Suprapubic skin (tissue), 4 donors: Measurements from ENCODE around the gene EOGT. TPM values are rescaled to one million over a fixed set of nuclear protein-coding genes. Genes with fewer than 3 reads are reported as not detected.
A peak's percentile ranks its signal among the peaks of the same experiment; 100 is the strongest.

Experiments used
- DNase-seq, 2 donors: peaks; one replicate each; pipeline ENCODE4 v3.0.0-alpha.2; 2019; ENCODE audit warnings: low spot score in 2 of 2
- H3K27ac ChIP-seq: fragments of 200-600 bp; sonication (generic); one replicate; pipeline ENCODE4 v1.5.1; 2019
- H3K27me3 ChIP-seq: fragments of 200-600 bp; sonication (generic); one replicate; pipeline ENCODE4 v1.5.1; 2019
- H3K36me3 ChIP-seq: fragments of 200-600 bp; sonication (generic); one replicate; pipeline ENCODE4 v1.5.1; 2019
- H3K4me1 ChIP-seq: fragments of 200-600 bp; sonication (generic); one replicate; pipeline ENCODE4 v1.5.1; 2019
- H3K4me3 ChIP-seq: fragments of 200-600 bp; sonication (generic); one replicate; pipeline ENCODE4 v1.5.1; 2019; ENCODE audit warnings: mild to moderate bottlenecking
- H3K9me3 ChIP-seq: fragments of 200-600 bp; sonication (generic); one replicate; pipeline ENCODE4 v1.5.1; 2019
- EP300 ChIP-seq: sonication (generic); formaldehyde crosslinking; IDR thresholded peaks from one replicate; pipeline ENCODE4 v1.6.1; 2017; ENCODE audit warnings: antibody characterized with exemption
- POLR2A ChIP-seq, 2 donors: fragments of 450-650 bp; IDR thresholded peaks; one replicate each; pipeline ENCODE4 v1.6.1; 2017; ENCODE audit warnings: antibody characterized with exemption in 2 of 2, mild to moderate bottlenecking in 2 of 2, moderate library complexity in 2 of 2
- POLR2AphosphoS5 ChIP-seq, 3 donors: sonication (generic); formaldehyde crosslinking; IDR thresholded peaks; one replicate each; pipeline ENCODE4 v1.6.1; 2017; ENCODE audit warnings: antibody characterized with exemption in 3 of 3
- WGBS: methylation state at CpG from one replicate; pipeline ENCODE4 v1.1.5; 2018; 5-methylcytosine and 5-hydroxymethylcytosine counted together
- total RNA-seq, 4 donors: library from RNA; depleted of rRNA; stranded (reverse); fragments of >200 nt; gene quantifications; one replicate each; pipeline ENCODE4 v1.1.0, GENCODE V29; 2016
- TF ChIP-seq, protein P1 (sequence below), 2 donors: fragments of 200-600 bp in 1 of 2; fragments of 450-650 bp in 1 of 2; sonication (generic) in 1 of 2; IDR thresholded peaks; one replicate each; pipeline ENCODE4 v1.5.1; 2016 to 2019; ENCODE audit warnings: antibody characterized with exemption in 2 of 2, mild to moderate bottlenecking in 1 of 2, moderate library complexity in 1 of 2

Gene EOGT
- total RNA-seq, 4 donors from 2014 or later = 15.3 to 27.8 (median 20.9) TPM

- no peak overlapping the region for H3K27ac ChIP-seq
- DNase-seq = no peak
- H3K4me3 ChIP-seq = no peak overlapping the region
- WGBS = 86% methylated on average over 2 of the region's 2 CpGs
- H3K9me3 ChIP-seq = no peaks in the 10 kb centered on the region
- H3K27me3 ChIP-seq = no peaks in the 10 kb centered on the region
- peaks cover 89% of the 10 kb centered on the region for H3K36me3 ChIP-seq
- H3K4me1 ChIP-seq = no peaks in the 10 kb centered on the region
- TF ChIP-seq POLR2A (IDR thresholded peaks at IDR 0.05) (no peak), POLR2AphosphoS5 (IDR thresholded peaks at IDR 0.05) (no peak), EP300 (no peak)
- TF ChIP-seq, protein P1, sequence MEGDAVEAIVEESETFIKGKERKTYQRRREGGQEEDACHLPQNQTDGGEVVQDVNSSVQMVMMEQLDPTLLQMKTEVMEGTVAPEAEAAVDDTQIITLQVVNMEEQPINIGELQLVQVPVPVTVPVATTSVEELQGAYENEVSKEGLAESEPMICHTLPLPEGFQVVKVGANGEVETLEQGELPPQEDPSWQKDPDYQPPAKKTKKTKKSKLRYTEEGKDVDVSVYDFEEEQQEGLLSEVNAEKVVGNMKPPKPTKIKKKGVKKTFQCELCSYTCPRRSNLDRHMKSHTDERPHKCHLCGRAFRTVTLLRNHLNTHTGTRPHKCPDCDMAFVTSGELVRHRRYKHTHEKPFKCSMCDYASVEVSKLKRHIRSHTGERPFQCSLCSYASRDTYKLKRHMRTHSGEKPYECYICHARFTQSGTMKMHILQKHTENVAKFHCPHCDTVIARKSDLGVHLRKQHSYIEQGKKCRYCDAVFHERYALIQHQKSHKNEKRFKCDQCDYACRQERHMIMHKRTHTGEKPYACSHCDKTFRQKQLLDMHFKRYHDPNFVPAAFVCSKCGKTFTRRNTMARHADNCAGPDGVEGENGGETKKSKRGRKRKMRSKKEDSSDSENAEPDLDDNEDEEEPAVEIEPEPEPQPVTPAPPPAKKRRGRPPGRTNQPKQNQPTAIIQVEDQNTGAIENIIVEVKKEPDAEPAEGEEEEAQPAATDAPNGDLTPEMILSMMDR (IDR thresholded peaks at IDR 0.05) = no peak
Observed at GRCh38 chr3:69032142-69032541, 18.7 kb upstream of the EOGT start.

GRCh38 chr3:69031635-69032034 is 18.2 kb upstream of the EOGT start:
- no peak for TF ChIP-seq POLR2AphosphoS5 (IDR thresholded peaks at IDR 0.05)
- no peak for TF ChIP-seq POLR2A (IDR thresholded peaks at IDR 0.05)
- no peak for TF ChIP-seq EP300
- TF ChIP-seq, protein P1 (IDR thresholded peaks at IDR 0.05) = no peak
- no peak overlapping the region for H3K27ac ChIP-seq
- H3K36me3 ChIP-seq = peaks cover 89% of the 10 kb centered on the region
- DNase-seq = no peak
- no peak overlapping the region for H3K4me3 ChIP-seq
- 81% methylated on average over 1 of the region's 1 CpG for WGBS
- H3K9me3 ChIP-seq = no peaks in the 10 kb centered on the region
- H3K27me3 ChIP-seq = no peaks in the 10 kb centered on the region
- no peaks in the 10 kb centered on the region for H3K4me1 ChIP-seq

- WGBS = 73% methylated on average over 4 of the region's 4 CpGs
- Histone ChIP-seq H3K27me3 (no peaks in the 10 kb centered on the region), H3K27ac (no peak overlapping the region), H3K36me3 (peaks cover 36% of the 10 kb centered on the region), H3K9me3 (no peaks in the 10 kb centered on the region), H3K4me1 (no peaks in the 10 kb centered on the region), H3K4me3 (no peak overlapping the region)
- DNase-seq = no peak
- TF ChIP-seq, protein P1 (IDR thresholded peaks at IDR 0.05) = no peak
- no peak for TF ChIP-seq EP300
- TF ChIP-seq POLR2A (IDR thresholded peaks at IDR 0.05) = no peak
- no peak for TF ChIP-seq POLR2AphosphoS5 (IDR thresholded peaks at IDR 0.05)
Observed at GRCh38 chr3:69020857-69021256, 7.4 kb upstream of the EOGT start.

DNA sequence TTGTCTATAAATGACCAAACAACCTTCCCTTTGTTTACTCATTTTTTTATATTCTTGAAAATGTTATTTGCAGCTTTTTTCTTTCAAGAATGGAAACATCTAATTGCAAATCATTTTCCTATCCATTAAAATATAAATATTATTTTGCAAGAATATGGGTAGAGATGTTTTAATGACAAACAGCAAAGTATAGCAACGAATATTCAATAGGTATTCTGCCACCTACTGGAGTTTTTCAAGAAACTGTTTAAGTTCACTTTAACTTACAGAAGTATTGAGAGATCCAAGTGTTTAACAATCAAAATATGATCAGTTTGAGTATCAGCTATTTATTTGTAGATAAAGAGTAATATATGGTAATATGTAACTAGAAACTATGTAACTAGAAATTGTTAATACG is 6.9 kb upstream of the EOGT start:
- TF ChIP-seq, protein P1 (IDR thresholded peaks at IDR 0.05) = peak in 1 of 2 donors; percentile 6
- TF ChIP-seq POLR2A (IDR thresholded peaks at IDR 0.05) = no peak
- WGBS = 51% methylated on average over 2 of the region's 2 CpGs

DNA sequence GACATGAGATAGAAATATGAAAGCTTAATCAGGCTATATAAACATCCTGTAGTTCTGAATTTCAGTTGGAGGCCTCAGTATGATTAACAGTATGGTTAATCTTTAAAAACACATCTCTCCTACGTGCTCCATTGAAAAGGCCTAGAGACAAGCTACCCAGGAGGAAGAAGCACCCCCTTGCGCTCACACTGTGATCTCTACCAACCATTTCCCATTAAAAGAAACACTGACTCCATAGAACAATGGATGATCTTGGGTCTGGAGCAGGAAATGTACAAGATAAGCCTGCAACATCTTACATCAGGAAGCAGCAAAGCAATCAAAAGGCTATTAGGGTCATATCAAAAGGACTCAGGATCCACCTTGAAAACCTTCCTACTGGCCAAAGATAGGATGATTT is 3.4 kb upstream of the EOGT start:
- Histone ChIP-seq H3K9me3 (no peaks in the 10 kb centered on the region), H3K27ac (no peak overlapping the region), H3K4me3 (no peak overlapping the region), H3K27me3 (no peaks in the 10 kb centered on the region), H3K36me3 (peaks cover 6% of the 10 kb centered on the region), H3K4me1 (peaks cover 17% of the 10 kb centered on the region)
- DNase-seq = no peak
- TF ChIP-seq, protein P1 (IDR thresholded peaks at IDR 0.05) = no peak
- no peak for TF ChIP-seq EP300
- 90% methylated on average over 2 of the region's 2 CpGs for WGBS

More for the DNA sequence above, 6.9 kb upstream of the EOGT start:
- H3K36me3 ChIP-seq = peaks cover 31% of the 10 kb centered on the region
- no peaks in the 10 kb centered on the region for H3K9me3 ChIP-seq
- no peaks in the 10 kb centered on the region for H3K27me3 ChIP-seq
- H3K27ac ChIP-seq = no peak overlapping the region
- H3K4me3 ChIP-seq = no peak overlapping the region
- DNase-seq = no peak
- no peaks in the 10 kb centered on the region for H3K4me1 ChIP-seq
